Measurements from ENCODE around the gene CNGA3.

The CNGA3 gene

GRCh38 chr2:98327776-98328175, 18.5 kb upstream of the CNGA3 start:
- TF ChIP-seq, protein P1, sequence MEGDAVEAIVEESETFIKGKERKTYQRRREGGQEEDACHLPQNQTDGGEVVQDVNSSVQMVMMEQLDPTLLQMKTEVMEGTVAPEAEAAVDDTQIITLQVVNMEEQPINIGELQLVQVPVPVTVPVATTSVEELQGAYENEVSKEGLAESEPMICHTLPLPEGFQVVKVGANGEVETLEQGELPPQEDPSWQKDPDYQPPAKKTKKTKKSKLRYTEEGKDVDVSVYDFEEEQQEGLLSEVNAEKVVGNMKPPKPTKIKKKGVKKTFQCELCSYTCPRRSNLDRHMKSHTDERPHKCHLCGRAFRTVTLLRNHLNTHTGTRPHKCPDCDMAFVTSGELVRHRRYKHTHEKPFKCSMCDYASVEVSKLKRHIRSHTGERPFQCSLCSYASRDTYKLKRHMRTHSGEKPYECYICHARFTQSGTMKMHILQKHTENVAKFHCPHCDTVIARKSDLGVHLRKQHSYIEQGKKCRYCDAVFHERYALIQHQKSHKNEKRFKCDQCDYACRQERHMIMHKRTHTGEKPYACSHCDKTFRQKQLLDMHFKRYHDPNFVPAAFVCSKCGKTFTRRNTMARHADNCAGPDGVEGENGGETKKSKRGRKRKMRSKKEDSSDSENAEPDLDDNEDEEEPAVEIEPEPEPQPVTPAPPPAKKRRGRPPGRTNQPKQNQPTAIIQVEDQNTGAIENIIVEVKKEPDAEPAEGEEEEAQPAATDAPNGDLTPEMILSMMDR (conservative IDR thresholded peaks at IDR 0.05; ENCODE audit: control insufficient read depth, insufficient read depth, low read depth, low read length), result no peak
- H3K4me3 ChIP-seq (ENCODE audit: control insufficient read depth, low read depth, low read length), result no peak overlapping the region
- DNase-seq (ENCODE audit: low read depth), result no peak

GRCh38 chr2:98329549-98329948, 16.7 kb upstream of the CNGA3 start:
- TF ChIP-seq, protein P1 (conservative IDR thresholded peaks at IDR 0.05; ENCODE audit: control insufficient read depth, insufficient read depth, low read depth, low read length), result no peak
- DNase-seq (ENCODE audit: low read depth), result no peak
- no peak overlapping the region for H3K4me3 ChIP-seq (ENCODE audit: control insufficient read depth, low read depth, low read length)

- no peak overlapping the region for H3K4me3 ChIP-seq (ENCODE audit: control insufficient read depth, low read depth, low read length)
- TF ChIP-seq, protein P1 (conservative IDR thresholded peaks at IDR 0.05; ENCODE audit: control insufficient read depth, insufficient read depth, low read depth, low read length), result no peak
- no peak for DNase-seq (ENCODE audit: low read depth)
Measured at GRCh38 chr2:98332989-98333388, 13.3 kb upstream of the CNGA3 start.

DNA sequence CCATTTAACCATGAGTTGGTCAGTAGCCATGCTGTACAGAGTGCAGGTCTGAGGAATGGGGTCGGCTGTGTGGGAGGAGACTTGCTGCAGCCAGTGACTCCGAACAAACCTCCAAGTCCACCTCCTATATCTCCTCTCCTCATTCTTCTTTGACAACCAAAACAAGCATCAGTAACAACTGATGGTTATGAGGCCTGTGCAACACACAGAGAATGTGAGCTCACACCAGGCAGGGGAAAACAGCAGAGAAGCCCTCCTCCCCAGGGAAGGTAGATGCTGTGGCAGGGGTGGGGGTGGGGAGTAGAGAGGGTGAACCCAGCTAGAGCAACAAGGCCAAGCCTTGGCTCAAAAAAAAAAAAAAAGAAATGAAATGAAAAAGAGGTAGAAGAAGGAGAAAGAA, 12.3 kb upstream of the CNGA3 start:
- no peak overlapping the region for H3K4me3 ChIP-seq (ENCODE audit: control insufficient read depth, low read depth, low read length)
- DNase-seq (ENCODE audit: low read depth), result peak; percentile 29
- TF ChIP-seq, protein P1 (conservative IDR thresholded peaks at IDR 0.05; ENCODE audit: control insufficient read depth, insufficient read depth, low read depth, low read length), result no peak

GRCh38 chr2:98334439-98335078, 11.7 kb upstream of the CNGA3 start:
- peak; percentile 96 for DNase-seq (ENCODE audit: low read depth)
- peak overlapping the region; percentile 8 for H3K4me3 ChIP-seq (ENCODE audit: control insufficient read depth, low read depth, low read length)
- TF ChIP-seq, protein P1 (conservative IDR thresholded peaks at IDR 0.05; ENCODE audit: control insufficient read depth, insufficient read depth, low read depth, low read length), result no peak

- no peak overlapping the region for H3K4me3 ChIP-seq (ENCODE audit: control insufficient read depth, low read depth, low read length)
- TF ChIP-seq, protein P1 (conservative IDR thresholded peaks at IDR 0.05; ENCODE audit: control insufficient read depth, insufficient read depth, low read depth, low read length), result no peak
- DNase-seq (ENCODE audit: low read depth), result no peak
Measured at GRCh38 chr2:98335271-98335670, 11.0 kb upstream of the CNGA3 start.

GRCh38 chr2:98341241-98341640, 5.0 kb upstream of the CNGA3 start:
- no peak for DNase-seq (ENCODE audit: low read depth)
- no peak overlapping the region for H3K4me3 ChIP-seq (ENCODE audit: control insufficient read depth, low read depth, low read length)
- TF ChIP-seq, protein P1 (conservative IDR thresholded peaks at IDR 0.05; ENCODE audit: control insufficient read depth, insufficient read depth, low read depth, low read length), result no peak

Measured in fibroblast of mammary gland (primary cell).